ENCODE data around the gene TRABD2A.
"Not testable (repeated sequence)": the region's sequence is repeated elsewhere in the genome, so short reads cannot be mapped to it uniquely, and the experiment has no call there.

Gene TRABD2A

DNA sequence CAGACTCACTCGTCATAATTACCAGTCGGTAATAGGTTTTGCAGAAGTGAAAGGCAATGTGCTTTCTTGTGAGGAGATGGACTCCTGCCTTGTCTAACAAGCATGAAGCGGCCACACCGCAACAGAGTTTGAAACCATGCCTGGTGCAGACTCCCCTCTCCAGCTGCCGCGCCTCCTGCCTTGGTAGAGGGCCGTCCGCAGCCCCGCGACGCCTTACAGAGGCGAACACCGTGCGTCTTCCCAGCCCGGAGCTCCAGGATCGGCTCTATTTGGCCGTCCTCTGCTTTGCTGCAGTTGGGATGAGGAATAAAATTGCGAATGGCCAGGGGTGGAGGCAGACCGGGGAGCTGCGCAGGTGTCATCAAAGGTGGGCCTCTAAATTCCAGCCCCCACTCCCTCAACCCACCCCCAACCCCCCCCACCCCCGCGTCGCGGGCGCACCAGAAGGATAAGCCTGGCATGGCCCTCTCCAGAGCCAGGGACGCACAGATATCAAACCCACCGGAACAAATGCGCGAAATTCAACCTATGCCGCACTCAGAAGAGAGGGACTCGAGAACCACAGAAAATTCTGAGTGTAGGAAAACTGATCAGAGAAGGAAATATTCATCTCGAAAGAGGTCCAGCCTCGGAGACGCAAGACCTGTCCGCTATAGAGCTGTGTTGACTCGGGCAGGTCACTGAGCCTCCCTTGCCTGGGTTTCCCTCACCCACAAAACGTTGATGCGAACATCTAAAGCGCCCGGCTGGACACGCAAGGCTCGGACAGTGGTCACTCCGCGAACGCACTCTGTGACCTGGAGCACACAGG lies 1.1 kb downstream of the TRABD2A start:
- no peak for DNase-seq (ENCODE audit: low read depth)

DNA sequence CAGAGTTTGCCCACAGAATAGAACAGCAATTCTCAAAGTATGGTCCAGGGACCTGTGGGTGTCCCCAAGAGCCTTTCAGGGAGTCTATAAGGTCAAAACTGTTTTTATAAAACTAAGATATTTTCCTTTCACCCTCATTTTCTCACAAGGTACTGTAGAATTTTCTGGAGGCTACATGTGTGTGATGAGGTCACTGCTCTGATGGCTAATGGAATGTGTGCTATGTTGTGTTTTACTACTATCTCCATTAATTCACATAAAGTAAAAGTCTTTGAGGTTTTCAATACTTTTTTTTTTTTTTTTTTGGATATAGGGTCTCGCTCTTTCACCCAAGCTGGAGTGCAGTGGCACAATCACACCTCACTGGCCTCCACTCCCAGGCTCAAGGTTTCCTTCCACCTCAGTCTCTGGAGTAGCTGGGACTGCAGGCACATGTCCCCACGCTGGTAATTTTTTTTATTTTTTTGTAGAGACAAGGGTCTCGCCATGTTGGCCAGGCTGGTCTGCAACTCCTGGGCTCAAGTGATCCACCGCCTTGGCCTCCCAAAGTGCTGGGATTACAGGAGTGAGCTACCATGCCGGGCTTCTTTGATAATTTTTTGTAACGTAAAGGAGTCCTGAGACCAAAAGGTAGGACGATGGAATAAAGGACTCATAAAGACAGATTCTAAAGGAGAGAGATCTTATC lies 1.8 kb downstream of the TRABD2A start:
- no peak for DNase-seq (ENCODE audit: low read depth)

DNA sequence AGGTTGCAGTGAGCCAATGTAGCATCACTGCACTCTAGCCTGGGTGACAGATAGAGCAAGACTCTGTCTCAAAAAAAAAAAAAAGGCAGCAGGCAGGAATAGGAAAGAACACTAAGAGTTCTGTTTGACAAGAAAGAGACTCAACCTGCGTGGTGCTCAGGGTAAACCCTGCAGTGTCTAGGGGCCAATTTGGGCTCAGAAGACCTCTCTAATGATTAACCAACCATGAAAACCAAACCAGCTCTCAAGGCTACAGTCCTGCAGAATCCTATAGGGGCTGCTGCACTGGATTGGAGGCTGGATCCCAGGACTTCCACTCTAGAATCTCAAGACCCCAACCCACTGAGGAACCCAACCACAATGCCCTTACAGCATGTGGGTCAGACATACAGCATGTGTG lies 2.4 kb downstream of the TRABD2A start:
- no peak for DNase-seq (ENCODE audit: low read depth)

DNA sequence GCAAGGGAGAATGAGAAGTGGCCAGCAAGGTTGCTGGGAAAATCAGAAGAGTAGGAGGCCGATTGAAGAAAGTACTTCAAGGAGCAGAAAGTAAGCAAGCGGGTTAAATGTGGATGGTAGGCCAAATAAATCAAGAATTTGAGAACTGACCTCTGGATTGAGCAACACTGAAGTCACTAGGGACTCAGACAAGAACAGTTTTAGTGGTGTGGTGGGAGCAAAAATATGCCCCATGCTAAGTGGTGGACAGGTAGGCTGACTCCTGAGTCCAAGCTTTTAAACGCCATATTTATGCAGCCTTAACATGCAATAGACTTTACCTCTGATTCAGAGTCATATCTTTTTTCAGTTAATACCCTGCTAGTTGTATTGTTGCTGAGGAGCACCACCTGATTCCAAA lies 4.5 kb downstream of the TRABD2A start:
- no peak for DNase-seq (ENCODE audit: low read depth)

DNA sequence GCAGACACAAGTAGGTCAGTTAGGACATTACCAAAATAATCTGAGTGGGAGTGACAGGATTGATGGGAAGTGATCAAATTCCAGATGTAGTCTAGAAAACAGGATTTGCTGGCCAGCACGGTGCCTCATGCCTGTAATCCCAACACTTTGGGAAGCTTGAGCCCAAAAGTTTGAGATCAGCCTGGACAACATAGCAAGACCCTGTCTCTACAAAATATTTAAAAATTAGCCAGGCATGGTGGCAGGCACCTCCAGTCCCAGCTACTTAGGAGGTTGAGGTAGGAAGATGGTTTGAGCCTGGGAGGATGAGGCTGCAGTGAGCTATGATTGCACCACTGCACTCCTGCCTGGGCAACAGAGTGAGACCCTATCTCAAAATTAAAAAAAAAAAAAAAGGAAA lies 5.3 kb downstream of the TRABD2A start:
- not testable (repeated sequence) for DNase-seq (ENCODE audit: low read depth)

DNA sequence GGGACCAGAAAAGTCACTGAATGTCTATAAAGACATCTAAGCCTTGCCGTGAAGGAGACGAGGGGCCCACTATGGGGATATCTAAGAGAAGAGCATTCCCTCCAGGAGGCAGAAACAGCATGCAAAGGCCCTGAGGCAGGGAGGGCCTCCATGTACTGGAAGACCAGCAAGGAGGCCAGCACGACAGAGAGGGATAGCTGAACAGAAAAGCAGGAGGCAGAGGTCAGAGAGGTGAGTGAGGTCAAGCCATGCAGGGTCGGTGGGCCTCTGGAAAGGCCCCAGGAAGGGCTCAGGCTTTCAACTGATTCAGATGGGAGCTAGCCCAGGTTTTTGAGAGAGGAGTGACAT lies 5.7 kb downstream of the TRABD2A start:
- no peak for DNase-seq (ENCODE audit: low read depth)

DNA sequence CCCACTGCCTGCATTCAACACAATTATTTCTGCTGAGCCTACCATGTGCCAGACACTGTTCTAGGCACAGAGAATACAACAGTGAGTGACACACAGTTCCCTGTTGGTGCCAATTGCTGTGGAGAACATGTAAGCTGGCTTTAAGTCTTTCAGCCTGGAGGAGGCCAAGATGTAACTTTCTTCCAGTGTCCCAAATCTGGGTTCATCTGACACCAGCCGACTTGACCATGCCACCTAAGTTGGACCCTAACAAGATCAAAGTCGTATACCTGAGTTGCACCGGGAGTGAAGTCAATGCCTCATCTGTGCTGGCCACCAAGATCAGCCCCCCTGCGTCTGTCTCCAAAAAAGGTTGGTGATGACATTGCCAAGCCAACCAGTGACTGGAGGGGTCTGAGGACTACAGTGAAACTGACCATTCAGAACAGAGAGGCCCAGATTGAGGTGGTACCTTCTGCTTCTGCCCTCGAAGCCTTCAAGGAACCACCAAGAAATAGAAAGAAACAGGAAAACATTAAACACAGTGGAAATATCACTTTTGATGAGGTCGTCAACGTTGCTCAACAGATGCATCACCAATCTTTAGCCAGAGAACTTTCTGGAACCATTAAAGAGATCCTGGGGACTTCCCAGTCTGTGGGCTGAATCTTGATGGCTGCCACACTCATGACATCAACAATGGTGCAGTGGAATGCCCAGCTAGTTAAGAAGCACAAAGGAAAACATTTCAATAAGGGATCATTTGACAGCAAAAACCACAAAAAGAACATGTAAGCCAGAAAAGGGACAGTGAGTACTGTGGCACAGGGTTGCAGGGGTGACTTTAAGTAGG lies 6.3 kb downstream of the TRABD2A start:
- DNase-seq (ENCODE audit: low read depth), result no peak

DNA sequence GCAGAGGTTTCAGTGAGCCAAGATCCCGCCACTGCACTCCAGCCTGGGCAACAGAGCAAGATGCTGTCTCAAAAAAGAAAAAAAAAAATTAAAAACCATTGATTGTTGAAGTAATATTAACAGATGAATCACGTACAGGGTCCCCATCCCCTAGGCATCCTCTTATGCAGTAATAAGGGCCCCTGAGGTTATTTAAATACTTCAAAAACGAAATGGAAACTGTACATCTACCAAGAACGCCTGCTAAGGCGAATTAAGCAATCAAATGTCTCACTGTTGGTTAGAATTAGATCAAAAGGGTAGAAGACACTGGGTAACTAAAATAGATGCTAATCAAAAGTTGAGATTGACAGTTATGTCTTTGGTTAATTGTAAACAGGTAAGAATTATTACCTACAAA lies 7.5 kb downstream of the TRABD2A start:
- no peak for DNase-seq (ENCODE audit: low read depth)

DNA sequence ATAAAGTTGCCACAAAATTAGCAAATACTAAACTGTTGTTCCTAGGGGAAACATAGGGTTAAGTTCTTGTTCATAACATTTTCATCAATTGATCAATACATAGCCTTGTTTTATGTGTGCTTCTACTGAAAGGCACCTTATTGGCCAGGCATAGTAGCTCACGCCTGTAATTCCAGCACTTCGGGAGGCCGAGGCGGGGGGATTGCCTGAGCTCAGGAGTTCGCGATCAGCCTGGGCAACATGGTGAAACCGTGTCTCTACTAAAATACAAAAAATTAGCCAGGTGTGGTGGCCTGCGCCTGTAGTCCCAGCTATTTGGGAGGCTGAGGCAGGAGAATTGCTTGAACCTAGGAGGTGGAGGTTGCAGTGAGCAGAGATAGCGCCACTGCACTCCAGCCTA lies 8.2 kb downstream of the TRABD2A start:
- DNase-seq (ENCODE audit: low read depth), result not testable (repeated sequence)

DNA sequence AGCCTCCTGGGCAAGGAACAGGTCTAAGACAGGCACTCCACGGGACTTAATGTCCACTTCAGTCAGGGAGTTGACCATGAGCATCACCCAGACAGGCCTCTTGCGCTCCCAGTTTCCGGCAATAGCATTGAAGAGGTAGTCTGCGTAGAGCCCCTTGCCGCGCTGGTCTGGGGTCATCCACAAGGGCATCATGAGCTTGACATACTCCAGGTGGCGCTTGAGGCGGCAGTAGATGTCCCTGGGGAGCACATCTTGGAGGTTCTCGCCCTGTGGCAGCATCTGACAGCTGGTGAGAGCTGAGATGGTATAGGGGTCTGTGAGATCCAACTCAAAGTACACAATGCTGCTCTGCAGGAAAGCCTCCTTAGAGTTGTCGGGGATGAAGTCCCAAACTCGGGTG lies 10.6 kb downstream of the TRABD2A start:
- DNase-seq (ENCODE audit: low read depth), result no peak

DNA sequence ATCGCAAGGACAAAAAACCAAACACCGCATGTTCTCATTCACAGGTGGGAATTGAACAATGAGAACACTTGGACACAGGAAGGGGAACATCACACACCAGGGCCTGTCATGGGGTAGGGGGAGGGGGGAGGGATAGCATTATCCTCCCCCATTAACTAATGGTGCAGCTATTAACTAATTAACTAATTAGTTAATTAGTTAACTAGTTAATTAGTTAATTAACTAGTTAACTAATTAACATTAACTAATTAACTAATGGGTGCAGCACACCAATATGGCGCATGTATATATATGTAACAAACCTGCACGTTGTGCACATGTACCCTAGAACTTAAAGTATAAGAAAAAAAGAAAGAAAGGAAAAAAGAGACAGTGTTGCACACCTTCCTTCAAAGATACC lies 12.6 kb downstream of the TRABD2A start:
- not testable (repeated sequence) for DNase-seq (ENCODE audit: low read depth)

DNA sequence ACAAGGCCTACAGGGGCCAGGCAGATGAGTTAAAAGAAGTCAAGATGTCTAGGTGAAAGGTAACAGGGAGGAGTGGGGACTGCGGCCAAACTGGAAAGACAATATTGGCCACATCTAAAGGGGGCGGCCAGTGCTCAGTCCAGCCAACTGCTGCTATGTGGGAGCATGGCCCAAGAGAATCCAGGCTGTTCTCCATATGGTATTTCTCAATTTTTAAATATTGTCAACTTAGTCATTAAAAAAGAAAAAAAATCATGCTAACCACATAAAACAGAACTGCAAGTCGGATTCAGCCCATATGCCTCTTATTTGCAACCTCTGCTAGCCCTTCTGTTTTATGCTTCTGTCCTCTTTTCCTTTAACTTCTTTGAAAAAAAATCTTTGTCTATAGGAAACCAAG lies 14.8 kb downstream of the TRABD2A start:
- no peak for DNase-seq (ENCODE audit: low read depth)

DNA sequence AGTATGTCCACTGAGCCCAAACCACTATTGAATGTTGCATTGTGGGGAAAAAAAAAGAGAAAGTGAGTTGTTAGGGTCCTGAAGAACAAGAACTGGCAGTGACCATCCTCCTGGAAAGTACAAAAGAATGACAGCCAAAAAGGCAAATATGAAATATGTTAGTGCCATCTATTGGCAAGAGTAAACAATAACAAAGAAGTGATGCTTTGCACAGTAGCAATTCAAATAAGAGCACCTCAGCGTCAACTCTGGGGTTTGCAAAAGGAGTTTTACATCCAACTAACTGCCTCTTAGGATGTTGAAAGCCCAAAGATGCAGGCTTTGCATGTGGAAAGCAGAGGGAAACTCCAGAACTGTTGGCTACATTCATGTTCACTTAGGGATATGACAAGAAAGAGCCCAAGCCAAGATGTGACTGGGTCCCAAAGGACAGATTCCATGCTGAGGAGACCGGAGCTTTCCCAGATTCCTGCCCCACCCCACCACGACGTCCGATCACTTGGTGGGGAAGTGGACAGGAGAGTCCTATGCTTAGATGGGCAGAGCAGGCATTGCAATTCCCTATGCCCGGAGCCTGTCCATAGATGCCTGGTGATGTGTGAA lies 15.6 kb downstream of the TRABD2A start:
- DNase-seq (ENCODE audit: low read depth), result no peak

DNA sequence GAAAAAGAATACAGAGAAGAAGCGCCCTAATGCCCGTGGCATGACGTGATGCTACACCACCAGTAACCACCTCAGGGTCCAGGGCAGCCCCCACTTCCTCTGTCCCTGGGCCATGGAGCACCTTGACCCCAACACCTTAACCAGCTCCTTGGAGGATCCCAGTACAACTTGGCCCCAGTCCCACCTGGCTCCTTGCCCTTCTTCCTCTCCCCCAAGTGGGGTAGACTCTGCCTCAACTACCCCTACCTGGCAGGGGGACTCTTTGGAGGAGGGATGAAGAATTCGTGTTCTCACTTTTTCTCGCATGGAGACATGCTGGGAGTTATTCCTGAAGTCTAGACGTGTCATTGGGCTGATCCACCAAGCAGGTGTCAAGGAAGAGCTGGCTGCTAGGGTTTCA lies 18.9 kb downstream of the TRABD2A start:
- no peak for DNase-seq (ENCODE audit: low read depth)

DNA sequence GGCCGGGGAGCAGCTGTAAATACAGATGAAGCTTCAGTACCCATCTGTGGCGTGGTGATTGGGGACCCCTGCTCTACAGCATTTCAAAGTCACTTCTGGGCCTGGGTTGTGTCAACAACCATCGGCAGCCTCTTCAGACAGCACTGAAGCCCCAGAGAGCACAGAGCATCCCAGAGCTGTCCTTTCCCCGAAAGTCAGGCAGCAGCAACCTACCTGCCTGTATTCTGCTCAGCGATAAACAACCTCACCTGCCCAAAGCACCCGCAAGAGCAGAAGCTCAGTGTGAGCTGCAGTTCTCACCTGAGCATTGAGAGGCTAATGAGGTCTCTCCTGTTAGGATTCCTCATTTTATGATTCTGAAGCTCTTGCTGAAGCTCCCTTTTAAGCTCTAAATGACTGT lies 19.3 kb downstream of the TRABD2A start:
- DNase-seq (ENCODE audit: low read depth), result no peak

DNA sequence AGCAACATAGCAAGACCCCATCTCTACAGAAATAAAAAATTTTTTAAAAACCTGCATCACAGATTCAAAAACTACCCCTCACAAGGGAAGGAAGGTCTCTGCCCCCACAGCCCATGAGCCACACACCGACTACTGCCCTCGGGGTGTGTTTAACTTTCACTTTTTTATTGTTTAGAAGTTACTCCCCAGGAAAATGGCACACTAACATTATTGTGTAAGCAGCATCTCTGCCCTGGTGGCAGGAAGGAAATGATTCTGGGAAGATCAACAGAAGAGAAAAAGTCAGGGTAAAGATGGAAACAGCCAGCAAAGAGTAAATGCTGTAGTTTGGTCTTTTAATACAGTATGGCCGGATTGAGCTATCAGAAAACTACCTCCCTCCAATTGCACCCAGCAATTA lies 21.9 kb downstream of the TRABD2A start:
- DNase-seq (ENCODE audit: low read depth), result no peak

DNA sequence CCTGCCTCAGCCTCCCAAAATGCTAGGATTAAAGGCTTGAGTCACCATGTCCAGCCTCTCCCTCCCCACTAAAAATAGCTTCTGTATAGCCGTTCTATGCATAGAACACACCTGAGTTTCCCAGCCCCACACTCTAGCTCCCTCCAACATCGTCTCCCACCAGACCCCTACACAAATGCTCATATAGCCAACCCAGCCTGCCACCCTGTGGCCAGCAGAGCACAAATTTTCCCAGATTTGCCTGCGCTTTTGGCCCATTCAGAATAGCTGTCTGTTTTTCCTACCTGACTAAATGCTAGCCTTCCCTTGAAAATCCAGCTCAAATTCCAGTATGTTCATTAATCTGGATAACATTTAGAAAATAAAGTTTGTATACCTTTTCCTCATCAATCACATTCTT lies 22.8 kb downstream of the TRABD2A start:
- DNase-seq (ENCODE audit: low read depth), result no peak

DNA sequence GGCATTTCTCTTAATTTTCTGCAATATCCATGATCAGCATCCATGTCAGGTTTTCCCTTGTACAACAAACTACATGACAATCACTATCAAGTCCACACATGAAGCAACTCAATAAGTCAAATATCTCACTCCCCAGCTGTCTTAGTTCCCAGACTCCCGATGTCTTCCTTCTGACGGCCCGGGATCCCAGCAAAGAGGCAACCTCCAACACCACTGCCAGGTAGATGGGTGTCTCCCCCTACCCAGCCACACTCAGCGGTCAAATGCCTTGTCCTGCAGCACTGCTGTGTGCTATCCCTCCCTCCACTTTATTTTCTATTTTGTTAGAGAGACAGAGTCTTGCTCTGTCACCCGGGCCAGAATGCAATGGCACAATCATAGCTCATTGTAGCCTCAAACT lies 23.3 kb downstream of the TRABD2A start:
- no peak for DNase-seq (ENCODE audit: low read depth)

DNA sequence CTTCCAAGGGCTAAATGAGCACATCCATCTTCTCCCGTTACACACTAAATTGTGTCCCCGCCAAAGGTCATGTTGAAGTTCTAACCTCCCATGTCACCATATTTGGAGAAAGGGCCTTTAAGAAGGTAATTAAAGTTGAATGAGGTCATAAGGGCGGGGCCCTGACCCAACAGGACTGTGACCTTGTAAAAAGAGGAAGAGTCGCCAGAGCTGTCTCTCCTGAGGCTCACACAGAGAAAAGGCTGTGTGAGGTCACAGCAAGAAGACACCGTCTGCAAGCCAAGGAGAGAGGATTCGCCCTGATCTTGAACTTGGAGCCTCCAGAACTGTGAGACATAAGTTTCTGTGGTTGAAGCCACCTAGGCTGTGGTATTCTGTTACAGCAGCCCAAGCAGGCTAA lies 24.1 kb downstream of the TRABD2A start:
- DNase-seq (ENCODE audit: low read depth), result no peak

DNA sequence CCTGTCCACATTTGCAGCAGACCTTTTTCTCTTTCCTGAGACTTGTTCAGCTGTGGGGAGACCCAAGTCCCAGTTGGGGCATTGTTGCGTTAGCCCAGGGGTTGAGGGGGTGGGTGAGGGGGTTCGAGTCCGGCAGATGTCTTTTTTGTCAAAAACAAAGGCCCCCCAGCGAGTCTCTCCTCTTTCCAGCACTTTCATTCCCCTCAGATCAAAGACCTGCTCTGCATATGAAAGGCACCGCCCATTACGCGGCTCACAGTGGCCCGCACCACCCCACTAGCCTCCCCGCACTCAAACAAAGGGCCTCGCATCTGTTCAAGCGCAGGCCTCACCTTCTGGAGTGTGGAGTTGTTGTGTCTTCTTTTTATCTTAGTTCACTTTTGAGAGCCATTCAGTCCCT lies 25.2 kb downstream of the TRABD2A start:
- DNase-seq (ENCODE audit: low read depth), result no peak

DNA sequence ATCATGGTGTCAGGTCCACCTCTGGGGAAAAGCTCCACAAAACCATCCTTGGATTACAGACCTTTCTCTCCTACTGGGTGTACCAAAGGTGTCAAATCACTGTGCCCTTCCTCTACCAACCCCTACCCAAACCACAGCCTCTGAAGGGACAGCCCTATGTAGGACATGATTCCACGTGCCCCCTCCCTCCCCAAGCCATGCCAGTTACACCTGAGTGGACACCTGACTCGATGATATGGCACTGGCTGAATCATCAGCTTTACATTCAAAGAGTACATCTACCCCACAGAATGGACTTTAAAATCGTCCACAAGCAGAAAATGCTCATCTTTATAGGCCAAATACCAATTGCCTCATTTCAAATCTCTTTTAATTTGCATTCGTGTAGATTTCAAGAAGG lies 26.0 kb downstream of the TRABD2A start:
- no peak for DNase-seq (ENCODE audit: low read depth)

DNA sequence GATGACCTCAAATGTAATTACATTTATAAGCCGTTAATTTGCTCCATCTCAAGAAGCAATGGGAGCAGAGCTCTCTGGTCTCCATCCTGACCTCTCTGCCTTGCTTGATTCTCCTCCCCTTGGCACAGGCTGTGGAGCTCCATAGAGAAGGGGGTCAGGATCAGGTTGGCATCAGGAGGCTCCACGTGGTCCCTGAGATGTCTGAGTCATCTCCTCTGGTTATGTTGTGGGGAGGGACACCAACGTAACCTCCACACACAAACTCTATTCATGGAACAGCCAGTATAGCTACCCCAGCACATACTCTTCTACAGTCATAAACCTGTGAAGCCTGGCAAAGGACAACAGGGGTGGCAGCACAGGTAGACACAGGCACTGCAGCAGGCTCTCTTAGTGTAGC lies 29.0 kb downstream of the TRABD2A start:
- DNase-seq (ENCODE audit: low read depth), result no peak

DNA sequence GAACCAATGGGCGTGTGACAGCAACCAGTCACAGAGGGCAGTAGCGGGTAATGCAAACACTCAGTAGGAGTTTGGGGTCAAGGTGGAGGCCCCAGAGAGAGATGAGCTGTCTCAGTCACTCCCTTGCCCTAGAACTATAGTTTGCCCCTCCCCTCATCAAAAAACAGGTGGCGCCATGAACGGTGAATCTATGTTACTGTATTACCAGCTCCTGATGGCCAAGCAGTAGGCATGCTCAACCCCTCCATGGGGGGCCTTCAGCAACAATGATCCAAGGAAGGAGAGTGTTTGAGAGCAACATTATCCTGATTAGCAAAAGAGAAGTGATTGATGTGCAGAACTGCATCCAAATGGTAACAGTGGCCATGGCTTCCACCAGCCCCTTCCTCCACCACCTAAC lies 30.4 kb downstream of the TRABD2A start:
- DNase-seq (ENCODE audit: low read depth), result no peak

Measured in stimulated activated CD8-positive, alpha-beta memory T cell treated with anti-CD3 and anti-CD28 coated beads, Interleukin-12 subunit alpha, Interleukin-12 subunit beta, amount 100 ng/mL, for 4 hours (primary cell).